K562 (cell line): Measurements from ENCODE around the gene ARHGAP26. TPM values are rescaled to one million over a fixed set of nuclear protein-coding genes. Genes with fewer than 3 reads are reported as not detected.
A peak's percentile ranks its signal among the peaks of the same experiment; 100 is the strongest.

Experiments used
- AFF4 ChIP-seq: sonication (generic); formaldehyde crosslinking; IDR thresholded peaks from 2 replicates; pipeline ENCODE4 v1.8.0; 2023; ENCODE audit warnings: mild to moderate bottlenecking, missing genetic modification reagents
- CC2D1A ChIP-seq: fragments of 450-650 bp; IDR thresholded peaks from 2 replicates; pipeline ENCODE4 v1.6.1; 2017; ENCODE audit warnings: mild to moderate bottlenecking
- CEBPZ ChIP-seq: fragments of 150-350 bp; IDR thresholded peaks from 2 replicates; pipeline ENCODE4 v1.6.1; 2014; ENCODE audit warnings: low read depth, mild to moderate bottlenecking, low read length, borderline replicate concordance
- FOS ChIP-seq: IDR thresholded peaks from 3 replicates; pipeline ENCODE4 v1.6.1; 2011; ENCODE audit not compliant: insufficient read length; ENCODE audit errors: extremely low read depth
- MTA3 ChIP-seq: fragments of 450-650 bp; formaldehyde crosslinking; IDR thresholded peaks from 2 replicates; pipeline ENCODE4 v1.6.1; 2017; ENCODE audit warnings: mild to moderate bottlenecking, borderline replicate concordance
- PBX2 ChIP-seq, 2 experiments: IDR thresholded peaks in 1 of 2; conservative IDR thresholded peaks in 1 of 2; 2 replicates each; pipeline ENCODE4 v1.6.1; 2016; ENCODE audit warnings: low read depth in 2 of 2, mild to moderate bottlenecking in 1 of 2, missing compliant biosample characterization in 1 of 2, missing genetic modification characterization in 1 of 2, moderate library complexity in 1 of 2
- PKNOX1 ChIP-seq: fragments of 450-650 bp; IDR thresholded peaks from 2 replicates; pipeline ENCODE4 v1.6.1; 2016
- PTBP1 ChIP-seq: fragments of 200-400 bp; formaldehyde crosslinking; IDR thresholded peaks from 2 replicates; pipeline ENCODE4 v1.6.1; 2017; ENCODE audit warnings: low read depth, low read length
- SOX6 ChIP-seq: fragments of 450-650 bp; IDR thresholded peaks from 2 replicates; pipeline ENCODE4 v1.6.1; 2014; ENCODE audit warnings: mild to moderate bottlenecking
- XRCC4 ChIP-seq: IDR thresholded peaks from one replicate; pipeline ENCODE4 v1.6.1; 2011; ENCODE audit not compliant: insufficient read depth, insufficient read length; ENCODE audit errors: extremely low read depth
- ZNF717 ChIP-seq: fragments of 250-450 bp; sonication (Bioruptor Pico); IDR thresholded peaks from 2 replicates; pipeline ENCODE4 v1.5.0; 2021
- ZNF75A ChIP-seq: fragments of 450-650 bp; formaldehyde crosslinking; IDR thresholded peaks from 2 replicates; pipeline ENCODE4 v1.4.0; 2020; ENCODE audit warnings: mild to moderate bottlenecking
- polyA plus RNA-seq, 8 experiments: library from polyadenylated mRNA; depleted of rRNA in 4 of 8; stranded (reverse) in 5 of 8; unstranded in 3 of 8; fragments of >200 nt; fragmentation: Nextera tagmentation in 2 of 8; fragmentation: Illumina TruSeq in 1 of 8; extraction: Ambion mirVana in 2 of 8; extraction: Trizol in 1 of 8; gene quantifications; 2 replicates each; pipeline versions ENCODE4 v1.2.1 to v1.2.3, GENCODE V29; 2011 to 2014; ENCODE audit warnings: inconsistent platforms in 1 of 8, missing spikeins in 1 of 8
- total RNA-seq, 7 experiments: library from RNA; depleted of rRNA in 6 of 7; stranded (reverse); fragments of >200 nt in 6 of 7; fragmentation: Illumina TruSeq in 2 of 7; extraction: Trizol in 2 of 7; gene quantifications; 2 replicates each; pipeline versions ENCODE4 v1.2.1 to v1.2.3, GENCODE V29; 2011 to 2021; ENCODE audit warnings: low replicate concordance in 1 of 7
- TF ChIP-seq, protein P1 (sequence below): fragments of 450-650 bp; IDR thresholded peaks from 2 replicates; pipeline ENCODE4 v1.6.1; 2014; ENCODE audit warnings: low read depth, mild to moderate bottlenecking, moderate library complexity, borderline replicate concordance
- TF ChIP-seq, protein P2 (sequence below): sonication (generic); formaldehyde crosslinking; IDR thresholded peaks from 2 replicates; pipeline ENCODE4 v1.5.0; 2020; ENCODE audit warnings: missing genetic modification reagents

ARHGAP26 gene
- total and polyA plus RNA-seq, 9 of the 15 experiments (the other 6 are each of a cell fraction or from before 2014, with no cell fraction given): 0.13 to 1.1 (median 0.55) TPM

- TF ChIP-seq ZNF717 (CRISPR knock-in tag) (no peak), ZNF75A (CRISPR knock-in tag) (no peak), PBX2 (CRISPR knock-in tag; IDR thresholded peaks at IDR 0.05; ENCODE audit: low read depth) (no peak), PBX2 (tag; conservative IDR thresholded peaks at IDR 0.05; ENCODE audit: low read depth) (peak; percentile 95), MTA3 (no peak), CEBPZ (no peak), FOS (no peak), PKNOX1 (peak; percentile 75), CC2D1A (no peak), AFF4 (CRISPR knock-in tag) (no peak), XRCC4 (no peak), SOX6 (0 out of 2 replicates have a peak, but pooled peaks have one; percentile 28), PTBP1 (no peak)
- TF ChIP-seq, protein P1, sequence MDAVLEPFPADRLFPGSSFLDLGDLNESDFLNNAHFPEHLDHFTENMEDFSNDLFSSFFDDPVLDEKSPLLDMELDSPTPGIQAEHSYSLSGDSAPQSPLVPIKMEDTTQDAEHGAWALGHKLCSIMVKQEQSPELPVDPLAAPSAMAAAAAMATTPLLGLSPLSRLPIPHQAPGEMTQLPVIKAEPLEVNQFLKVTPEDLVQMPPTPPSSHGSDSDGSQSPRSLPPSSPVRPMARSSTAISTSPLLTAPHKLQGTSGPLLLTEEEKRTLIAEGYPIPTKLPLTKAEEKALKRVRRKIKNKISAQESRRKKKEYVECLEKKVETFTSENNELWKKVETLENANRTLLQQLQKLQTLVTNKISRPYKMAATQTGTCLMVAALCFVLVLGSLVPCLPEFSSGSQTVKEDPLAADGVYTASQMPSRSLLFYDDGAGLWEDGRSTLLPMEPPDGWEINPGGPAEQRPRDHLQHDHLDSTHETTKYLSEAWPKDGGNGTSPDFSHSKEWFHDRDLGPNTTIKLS: no peak
- TF ChIP-seq, protein P2, sequence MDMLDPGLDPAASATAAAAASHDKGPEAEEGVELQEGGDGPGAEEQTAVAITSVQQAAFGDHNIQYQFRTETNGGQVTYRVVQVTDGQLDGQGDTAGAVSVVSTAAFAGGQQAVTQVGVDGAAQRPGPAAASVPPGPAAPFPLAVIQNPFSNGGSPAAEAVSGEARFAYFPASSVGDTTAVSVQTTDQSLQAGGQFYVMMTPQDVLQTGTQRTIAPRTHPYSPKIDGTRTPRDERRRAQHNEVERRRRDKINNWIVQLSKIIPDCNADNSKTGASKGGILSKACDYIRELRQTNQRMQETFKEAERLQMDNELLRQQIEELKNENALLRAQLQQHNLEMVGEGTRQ (CRISPR knock-in tag): no peak
These were observed 284.3 kb downstream of the ARHGAP26 start (continued) for GRCh38 chr5:143054480-143054941.
